ENCODE data around the gene CLCN1. TPM values are rescaled to one million over a fixed set of nuclear protein-coding genes. Genes with fewer than 3 reads are reported as not detected.

CLCN1 gene
- total and polyA plus RNA-seq, 2 donors (not counting 3 experiments of a cell fraction or from before 2014, with no cell fraction given): not detected

GRCh38 chr7:143373255-143373794, 57.4 kb downstream of the CLCN1 start:
- POLR2A ChIA-PET: interaction anchor here (2.3 kb wide), 1 partner anchor 11 kb away, joined by 10 read pairs; no protein-coding TSS in a partner anchor
- no peak overlapping the region for H3K4me2 ChIP-seq (ENCODE audit: insufficient read depth, low read length)
- dilution Hi-C loops (cut with MboI; ENCODE audit: extremely low pct_ligation_motif_present, low sequenced_read_pairs) (no loop called here), intact Hi-C loops (cut with micrococcal nuclease) (loop anchor here (2.0 kb wide), 1 partner anchor 63 kb away; no protein-coding TSS in a partner anchor)
- TF ChIP-seq FOS (IDR thresholded peaks at IDR 0.05; ENCODE audit: borderline replicate concordance, insufficient read depth, low read length): no peak
- TF ChIP-seq MYC (IDR thresholded peaks at IDR 0.05; ENCODE audit: low read depth, low read length): no peak
- no peak for TF ChIP-seq GATA2 (IDR thresholded peaks at IDR 0.05; ENCODE audit: insufficient read depth, insufficient read length, low read depth, low read length)
- no peak for TF ChIP-seq POLR2AphosphoS5 (IDR thresholded peaks at IDR 0.05; ENCODE audit: insufficient read depth, low read depth, low read length)
- TF ChIP-seq CTCF (IDR thresholded peaks at IDR 0.05; ENCODE audit: extremely low read depth in 1 of 2, insufficient read depth in 1 of 2, low read depth in 1 of 2, low read length in 2 of 2): no peak
- TF ChIP-seq POLR2A (IDR thresholded peaks at IDR 0.05; ENCODE audit: low read depth, low read length): no peak
- TF ChIP-seq MAX (IDR thresholded peaks at IDR 0.05; ENCODE audit: insufficient read depth, insufficient read length): no peak
- TF ChIP-seq EZH2 (IDR thresholded peaks at IDR 0.05; ENCODE audit: borderline replicate concordance, low read depth, low read length, severe bottlenecking): no peak
- TF ChIP-seq JUN (IDR thresholded peaks at IDR 0.05; ENCODE audit: borderline replicate concordance, insufficient read depth, insufficient read length, low read depth): no peak
- no peak overlapping the region for H3K4me3 ChIP-seq (replicated peaks in 1 of 3; ENCODE audit: insufficient read depth in 1 of 3, low read depth in 1 of 3, low read length in 3 of 3)
- CTCF ChIA-PET: interaction anchor here (1.5 kb wide), 1 partner anchor 14 kb away, joined by 8 read pairs; no protein-coding TSS in a partner anchor
- no peak for DNase-seq (ENCODE audit: low read depth, low spot score)
- FAIRE-seq: no peak
- H3K36me3 ChIP-seq (ENCODE audit: control insufficient read depth in 2 of 2, extremely low read depth in 1 of 2, insufficient read depth in 2 of 2, low read length in 2 of 2): no peaks in the 10 kb centered on the region
- no peaks in the 10 kb centered on the region for H3K9me1 ChIP-seq (replicated peaks; ENCODE audit: control insufficient read depth, extremely low read depth, insufficient read depth, low read length)
- H3K27ac ChIP-seq (ENCODE audit: insufficient read depth, low read depth, low read length): no peak overlapping the region
- H2AFZ ChIP-seq (ENCODE audit: low read depth, low read length): no peak overlapping the region
- H3K4me1 ChIP-seq (ENCODE audit: control insufficient read depth, extremely low read depth, insufficient read depth, low read length): peaks cover 28% of the 10 kb centered on the region
- H3K9ac ChIP-seq (replicated peaks; ENCODE audit: extremely low read depth, insufficient read depth, low read length): no peak overlapping the region
- no TSS peak for BruUV-seq (replicated peaks)
- H4K20me1 ChIP-seq (replicated peaks; ENCODE audit: control insufficient read depth, extremely low read depth, insufficient read depth, low read length): no peaks in the 10 kb centered on the region
- no peaks in the 10 kb centered on the region for H3K9me3 ChIP-seq (replicated peaks; ENCODE audit: control insufficient read depth, insufficient read depth, low read length)
- no peaks in the 10 kb centered on the region for H3K27me3 ChIP-seq (ENCODE audit: control insufficient read depth in 2 of 2, insufficient read depth in 2 of 2, low read length in 2 of 2)
- H3K79me2 ChIP-seq (ENCODE audit: control insufficient read depth, insufficient read depth, low read length): no peaks in the 10 kb centered on the region
